Fibroblast of skin of scalp (primary cell): ENCODE data around the gene GLRX3.
A peak's percentile ranks its signal among the peaks of the same experiment; 100 is the strongest.
"Not testable (repeated sequence)": the region's sequence is repeated elsewhere in the genome, so short reads cannot be mapped to it uniquely, and the experiment has no call there.

Experiments used
- DNase-seq: peaks from one replicate; pipeline ENCODE4 v3.0.0-alpha.2; 2013

Gene GLRX3

GRCh38 chr10:130189608-130190054 lies 53.4 kb downstream of the GLRX3 start:
- no peak for DNase-seq

- peak; percentile 82 for DNase-seq
Observed at GRCh38 chr10:130190055-130190736, 54.0 kb downstream of the GLRX3 start.

GRCh38 chr10:130190737-130191115 lies 54.5 kb downstream of the GLRX3 start:
- DNase-seq = no peak

- no peak for DNase-seq
Observed at GRCh38 chr10:130191380-130191779, 55.2 kb downstream of the GLRX3 start.

DNA sequence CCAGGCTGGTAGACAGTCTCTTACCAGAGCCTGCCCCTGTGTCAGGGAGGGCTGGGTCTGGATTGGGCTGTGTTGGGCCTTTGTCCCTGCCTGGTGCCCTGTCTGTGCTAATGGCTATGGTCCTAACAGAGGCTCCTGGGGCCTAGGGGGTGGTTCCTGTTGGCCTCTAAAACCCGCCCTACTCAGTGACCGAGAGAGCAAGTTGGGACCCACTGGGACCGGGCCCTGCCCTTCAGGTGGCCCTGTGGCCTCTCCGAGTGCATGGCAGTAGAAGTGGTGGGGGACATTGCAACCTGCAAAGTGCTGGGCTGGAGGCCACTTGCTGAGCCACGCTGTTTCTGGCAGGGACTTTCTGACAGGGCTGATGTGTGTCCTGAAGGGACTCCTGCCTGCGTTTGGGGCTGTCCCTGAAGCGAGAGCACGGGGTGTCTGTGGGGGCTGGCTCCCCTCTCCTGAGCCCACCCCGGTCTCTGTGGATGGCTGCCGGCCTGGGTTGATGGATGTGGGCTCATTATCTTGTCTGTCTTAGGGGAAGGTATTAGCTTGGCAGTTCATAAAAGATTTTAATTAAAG lies 56.2 kb downstream of the GLRX3 start:
- DNase-seq = no peak

GRCh38 chr10:130193033-130193432 lies 56.8 kb downstream of the GLRX3 start:
- DNase-seq = no peak

DNA sequence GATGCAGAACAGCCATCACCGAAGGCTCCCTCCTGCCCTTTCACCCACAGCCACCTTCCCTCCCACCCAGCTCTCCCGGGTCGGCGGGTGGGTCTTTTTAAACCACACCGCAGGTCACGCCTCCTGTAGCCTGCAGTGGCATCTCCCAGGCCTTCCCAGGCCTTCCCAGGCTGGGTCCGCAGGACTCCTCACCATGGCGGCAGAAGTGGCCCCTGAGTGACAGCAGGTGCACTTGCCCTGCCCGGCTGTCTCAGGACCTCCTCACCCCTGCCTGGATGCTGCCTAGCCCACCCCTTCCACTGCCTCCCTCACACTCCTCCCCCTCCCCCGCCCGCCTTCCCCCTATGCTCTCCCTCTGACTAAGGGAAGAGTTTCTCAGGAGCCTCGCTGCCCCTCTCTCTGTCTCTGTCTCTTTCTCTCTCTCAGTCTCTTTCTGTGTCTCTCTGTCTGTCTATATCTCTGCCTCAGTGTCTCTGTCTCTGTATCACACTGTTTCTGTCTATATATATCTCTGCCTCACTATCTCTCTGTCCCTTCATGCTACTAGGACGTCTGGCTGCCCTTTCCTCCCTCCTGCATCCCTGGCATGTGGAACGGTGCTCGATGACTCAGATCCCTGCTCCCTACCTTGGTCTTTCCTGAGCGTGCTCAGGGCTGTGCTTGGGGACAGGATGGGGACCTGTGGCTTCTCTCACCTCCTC lies 57.5 kb downstream of the GLRX3 start:
- no peak for DNase-seq

DNA sequence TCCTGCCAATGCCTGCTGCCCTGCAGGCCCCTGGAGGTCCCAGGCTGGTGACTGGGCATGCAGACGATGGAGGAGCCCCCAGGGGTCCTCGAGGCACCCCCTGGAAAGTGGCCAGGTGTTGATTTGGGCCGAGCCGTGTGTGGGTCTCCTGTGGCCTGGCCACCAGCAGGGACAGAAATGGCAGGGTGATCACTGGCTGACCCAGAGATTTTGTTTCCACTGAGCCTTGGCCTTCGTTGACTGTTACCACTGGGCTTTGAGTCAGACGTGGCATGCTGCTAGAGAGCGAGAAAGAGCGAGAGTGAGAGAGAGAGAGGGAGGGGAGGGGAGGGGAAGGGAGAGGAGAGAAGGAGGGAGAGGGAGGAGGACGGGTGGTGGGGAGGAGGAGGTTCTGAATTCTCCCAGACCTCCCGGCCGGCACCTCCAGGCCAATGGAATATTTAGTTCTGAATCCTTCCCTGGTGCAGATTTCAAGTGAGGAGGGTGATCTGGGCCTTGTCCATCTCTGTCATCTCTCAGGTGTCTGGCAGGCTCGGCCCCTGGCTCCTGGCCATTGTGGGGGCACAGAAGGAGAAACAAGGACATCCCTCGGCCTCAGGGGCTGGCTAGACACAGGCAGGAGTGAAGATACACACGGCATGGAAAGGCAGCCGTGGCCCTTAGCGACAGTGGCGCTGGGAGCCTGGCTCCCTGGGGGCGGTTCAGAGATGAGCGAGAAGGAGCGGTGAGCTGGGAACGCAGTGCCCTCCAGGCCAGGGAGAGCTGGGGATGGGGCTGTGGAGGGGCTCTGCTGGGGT lies 58.2 kb downstream of the GLRX3 start:
- DNase-seq = peak; percentile 2

DNA sequence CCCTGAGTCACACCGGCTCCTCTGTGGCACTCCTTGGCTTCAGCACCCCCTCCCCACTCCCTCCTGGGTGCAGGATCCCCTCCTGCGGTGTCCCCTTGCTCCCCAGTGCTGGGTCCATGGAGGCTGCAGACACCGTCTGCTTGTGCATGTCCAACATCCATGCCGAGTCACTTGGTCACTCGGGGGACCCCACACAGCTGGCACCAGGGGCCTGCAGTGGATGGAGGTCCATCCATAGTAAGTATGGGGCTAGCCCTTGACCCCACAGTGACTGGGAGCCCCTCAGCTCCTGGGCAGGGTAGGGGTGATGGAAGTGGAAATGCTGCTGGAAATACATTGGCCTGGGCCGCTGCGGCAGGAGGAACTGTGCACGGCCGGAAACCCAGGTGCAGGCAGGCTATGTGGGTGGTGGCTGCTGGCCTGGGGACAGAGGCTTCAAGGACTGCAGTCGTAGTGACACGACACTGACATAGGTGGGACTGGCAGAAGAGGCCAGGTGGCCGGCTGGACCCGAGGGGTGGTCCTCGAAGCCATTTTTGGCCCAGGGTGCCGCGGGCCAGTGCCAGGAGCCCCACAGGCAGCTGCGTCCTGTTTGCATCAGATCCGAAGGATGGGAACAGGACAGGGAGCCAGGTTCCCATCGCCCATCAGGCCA lies 58.9 kb downstream of the GLRX3 start:
- DNase-seq = no peak

GRCh38 chr10:130195746-130196294 lies 59.6 kb downstream of the GLRX3 start:
- DNase-seq = no peak

DNA sequence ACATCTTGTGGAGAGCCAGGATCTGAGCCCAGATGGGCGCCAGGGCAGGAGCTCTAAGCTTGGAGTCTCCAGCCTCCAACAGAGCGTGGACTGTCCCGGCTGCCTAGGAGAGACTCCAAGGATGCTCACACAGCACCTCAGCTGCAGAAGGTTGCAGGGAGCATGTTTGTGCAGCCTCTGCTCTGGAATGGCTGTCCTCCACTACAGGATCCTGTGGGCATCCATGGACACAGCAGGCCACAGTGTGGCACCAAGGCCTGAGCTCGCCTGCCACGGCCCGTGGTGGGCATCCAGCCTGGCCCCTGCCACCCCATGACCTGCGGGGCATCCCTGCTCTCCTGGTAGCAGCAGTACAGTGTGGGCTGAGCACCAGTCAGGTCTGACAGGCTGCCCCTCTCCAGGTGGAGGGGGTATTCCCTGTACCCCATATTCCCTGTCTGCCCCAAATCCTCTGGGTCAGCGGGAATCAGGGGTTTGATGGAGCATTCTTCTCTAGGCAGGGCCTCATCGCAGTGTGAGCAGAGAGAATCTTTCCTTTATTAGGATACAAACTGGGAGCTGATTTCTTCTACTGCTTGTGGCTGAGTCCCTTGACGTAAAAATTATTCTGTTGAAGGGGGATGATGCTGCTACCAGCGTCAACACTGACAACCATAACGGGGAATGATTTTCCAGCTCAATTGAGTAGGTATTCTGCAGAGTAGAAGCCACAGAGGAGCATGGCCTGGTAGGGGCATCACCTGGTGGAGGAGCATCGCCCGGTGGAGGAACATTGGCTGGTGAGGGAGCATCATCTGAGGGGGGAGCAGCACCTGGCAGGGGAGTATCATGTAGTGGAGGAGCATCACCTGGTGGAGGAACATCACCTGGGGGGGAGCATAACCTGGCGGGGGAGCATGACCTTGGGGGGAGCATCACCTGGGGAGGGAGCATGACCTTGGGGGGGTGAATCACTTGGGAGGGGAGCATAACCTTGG lies 60.6 kb downstream of the GLRX3 start:
- no peak for DNase-seq

GRCh38 chr10:130198651-130199050 lies 62.5 kb downstream of the GLRX3 start:
- DNase-seq = no peak

DNA sequence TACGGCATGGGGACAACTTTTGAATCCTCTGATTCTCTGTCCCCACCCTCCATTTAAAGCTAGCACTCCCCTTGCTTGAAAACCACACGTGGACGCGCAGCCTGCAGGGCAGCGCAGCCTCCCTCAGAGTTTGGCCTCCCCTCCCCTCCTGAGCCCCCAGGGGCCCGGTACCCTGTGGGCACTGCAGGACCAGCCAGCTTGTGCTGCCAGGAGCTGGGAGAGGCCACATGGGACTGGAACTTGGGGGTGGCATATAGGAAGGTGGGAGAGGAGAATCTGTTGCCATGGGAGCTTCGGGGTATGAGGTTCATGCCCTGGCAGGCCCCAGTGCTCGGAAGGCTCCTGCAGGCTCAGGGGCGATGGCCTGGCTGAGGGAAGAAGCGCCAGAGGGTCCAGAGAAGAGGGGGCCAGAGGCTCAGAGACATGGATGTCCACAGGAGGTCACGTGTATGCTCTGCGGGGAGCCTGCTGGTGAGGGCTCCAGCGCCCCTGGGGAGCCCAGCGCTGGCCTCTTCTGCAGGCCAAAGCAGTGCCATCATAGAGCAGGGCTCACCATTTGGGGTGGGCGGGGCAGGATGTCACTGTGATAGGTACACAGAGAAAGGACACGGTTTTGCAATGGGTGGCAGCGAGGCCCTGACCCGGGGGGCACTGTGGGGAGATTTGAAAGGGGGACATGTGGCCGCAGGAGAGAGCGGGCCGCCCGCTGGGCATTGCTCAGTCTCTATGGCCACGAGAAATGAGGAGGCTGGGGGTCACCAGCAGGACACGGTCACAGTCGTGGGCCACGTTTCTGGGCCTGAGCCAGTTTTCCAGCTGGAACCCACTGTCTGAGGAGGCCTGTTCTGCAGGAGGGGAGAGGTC lies 64.2 kb downstream of the GLRX3 start:
- no peak for DNase-seq

- no peak for DNase-seq
Observed at GRCh38 chr10:130201043-130201380, 64.8 kb downstream of the GLRX3 start.

- DNase-seq = not testable (repeated sequence)
Observed at GRCh38 chr10:130202150-130202549, 66.0 kb downstream of the GLRX3 start.

- no peak for DNase-seq
Observed at GRCh38 chr10:130202984-130203621, 66.9 kb downstream of the GLRX3 start.

- DNase-seq = no peak
Observed at GRCh38 chr10:130203626-130204025, 67.4 kb downstream of the GLRX3 start.

DNA sequence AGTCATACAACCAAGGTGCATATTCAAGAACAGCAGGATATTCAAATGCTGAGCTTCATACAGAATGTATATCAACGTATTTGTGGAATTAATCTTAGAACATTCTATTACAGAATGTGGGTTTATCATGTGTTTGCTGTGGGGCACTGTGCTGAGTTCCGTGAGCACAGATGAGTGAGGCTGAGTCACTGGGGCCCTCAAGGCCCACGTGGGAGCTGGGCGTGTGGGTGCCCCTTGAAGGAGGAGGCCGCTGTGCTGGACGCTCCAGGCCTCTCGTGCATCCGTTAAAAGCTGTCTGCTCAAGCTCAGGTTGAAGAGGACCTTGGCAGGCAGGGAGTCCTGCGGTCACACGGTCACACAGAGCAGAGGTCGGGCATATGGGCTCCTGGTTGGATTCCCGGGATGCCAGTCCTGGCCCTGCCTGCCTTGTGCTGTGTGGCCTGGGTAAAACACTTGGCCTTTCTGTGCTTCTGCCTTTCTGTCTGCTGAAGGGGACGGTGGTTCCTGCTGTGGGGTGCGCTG lies 70.1 kb downstream of the GLRX3 start:
- DNase-seq = no peak

DNA sequence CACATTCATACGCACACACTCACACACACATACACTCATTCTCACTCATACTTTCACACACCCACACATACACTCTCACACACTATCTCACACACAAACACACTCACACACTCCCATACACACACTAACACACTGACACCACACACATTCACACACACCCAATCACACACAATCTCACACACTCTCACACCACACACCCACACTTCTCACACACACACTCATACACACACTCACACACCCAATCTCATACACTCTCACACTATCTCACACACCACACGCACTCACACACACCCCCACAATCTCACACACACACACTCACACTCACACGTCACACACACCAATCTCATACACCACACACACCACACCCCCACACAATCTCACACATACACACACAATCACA lies 71.0 kb downstream of the GLRX3 start:
- DNase-seq = no peak
